ENCODE data around the gene PYGO2.

GRCh38 chr1:154974102-154974807 is 12.7 kb upstream of the PYGO2 start, which contains the start of gene CKS1B:
- TF ChIP-seq CTCF (IDR thresholded peaks at IDR 0.05; ENCODE audit: insufficient read depth, low read length) = no peak
- TF ChIP-seq GABPA (IDR thresholded peaks at IDR 0.05; ENCODE audit: low read depth) = peak; percentile 85
- peak; percentile 30 for TF ChIP-seq REST (IDR thresholded peaks at IDR 0.05; ENCODE audit: insufficient replicate concordance, low read depth)
- peak; percentile 96 for TF ChIP-seq POLR2AphosphoS5 (IDR thresholded peaks at IDR 0.05; ENCODE audit: low read depth)
